Cardiac fibroblast (primary cell): ENCODE data around the gene SLC6A15.

Source experiments
- DNase-seq, 2 donors: peaks; one replicate each; pipeline versions ENCODE4 v3.0.0 to v3.0.0-alpha.2; 2010; ENCODE audit warnings: low read depth in 2 of 2
- H3K4me3 ChIP-seq, 2 donors: replicated peaks in 1 of 2; 1 replicate in 1 of 2; 2 replicates in 1 of 2; pipeline ENCODE4 v1.5.1; 2011; ENCODE audit warnings: low read depth in 2 of 2, low read length in 2 of 2, mild to moderate bottlenecking in 2 of 2, moderate library complexity in 1 of 2
- TF ChIP-seq, protein P1 (sequence below): IDR thresholded peaks from one replicate; pipeline ENCODE4 v1.5.1; 2011; ENCODE audit warnings: low read depth, mild to moderate bottlenecking, low read length, inconsistent platforms

The SLC6A15 gene

GRCh38 chr12:84911271-84912197 is 1.1 kb downstream of the SLC6A15 start:
- TF ChIP-seq, protein P1, sequence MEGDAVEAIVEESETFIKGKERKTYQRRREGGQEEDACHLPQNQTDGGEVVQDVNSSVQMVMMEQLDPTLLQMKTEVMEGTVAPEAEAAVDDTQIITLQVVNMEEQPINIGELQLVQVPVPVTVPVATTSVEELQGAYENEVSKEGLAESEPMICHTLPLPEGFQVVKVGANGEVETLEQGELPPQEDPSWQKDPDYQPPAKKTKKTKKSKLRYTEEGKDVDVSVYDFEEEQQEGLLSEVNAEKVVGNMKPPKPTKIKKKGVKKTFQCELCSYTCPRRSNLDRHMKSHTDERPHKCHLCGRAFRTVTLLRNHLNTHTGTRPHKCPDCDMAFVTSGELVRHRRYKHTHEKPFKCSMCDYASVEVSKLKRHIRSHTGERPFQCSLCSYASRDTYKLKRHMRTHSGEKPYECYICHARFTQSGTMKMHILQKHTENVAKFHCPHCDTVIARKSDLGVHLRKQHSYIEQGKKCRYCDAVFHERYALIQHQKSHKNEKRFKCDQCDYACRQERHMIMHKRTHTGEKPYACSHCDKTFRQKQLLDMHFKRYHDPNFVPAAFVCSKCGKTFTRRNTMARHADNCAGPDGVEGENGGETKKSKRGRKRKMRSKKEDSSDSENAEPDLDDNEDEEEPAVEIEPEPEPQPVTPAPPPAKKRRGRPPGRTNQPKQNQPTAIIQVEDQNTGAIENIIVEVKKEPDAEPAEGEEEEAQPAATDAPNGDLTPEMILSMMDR = no peak
- peak; percentile 76 to 88 for DNase-seq
- peak overlapping the region; percentile 59 to 74 for H3K4me3 ChIP-seq

DNA sequence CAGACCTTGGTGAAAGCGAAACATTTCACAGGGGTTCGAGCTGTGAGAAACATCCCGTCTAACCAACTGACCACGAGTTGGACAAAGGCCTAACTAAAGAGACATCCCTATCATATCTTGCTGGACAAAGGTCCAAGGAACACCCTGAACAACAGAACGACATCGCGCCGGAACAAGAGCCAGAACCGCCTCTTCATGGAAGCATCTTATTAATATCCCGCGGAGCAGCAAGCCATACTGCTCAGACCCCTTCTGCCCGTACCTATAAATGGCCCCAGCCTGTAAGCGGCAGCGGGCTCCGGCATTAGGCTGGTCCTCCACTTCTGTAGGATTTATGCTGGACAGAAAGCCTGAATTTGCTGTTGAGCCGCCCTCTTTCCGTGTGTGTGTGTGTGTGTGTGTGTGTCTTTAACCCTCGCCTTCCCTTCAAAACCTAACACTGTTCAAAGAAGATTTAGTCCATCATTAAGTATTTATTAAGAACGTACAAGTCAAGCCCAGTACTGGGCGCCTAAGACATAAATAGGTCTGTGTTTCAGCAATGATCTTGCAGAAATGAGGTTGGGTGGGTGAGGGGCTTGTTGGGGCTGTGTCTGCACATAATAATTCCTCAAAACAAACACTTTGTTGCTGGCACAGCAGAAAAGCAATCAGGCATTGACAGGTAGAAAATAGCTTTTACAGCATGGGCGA is 1.9 kb downstream of the SLC6A15 start:
- TF ChIP-seq, protein P1 = no peak
- H3K4me3 ChIP-seq = peak overlapping the region; percentile 59 to 74
- peak; percentile 36 to 47 for DNase-seq

DNA sequence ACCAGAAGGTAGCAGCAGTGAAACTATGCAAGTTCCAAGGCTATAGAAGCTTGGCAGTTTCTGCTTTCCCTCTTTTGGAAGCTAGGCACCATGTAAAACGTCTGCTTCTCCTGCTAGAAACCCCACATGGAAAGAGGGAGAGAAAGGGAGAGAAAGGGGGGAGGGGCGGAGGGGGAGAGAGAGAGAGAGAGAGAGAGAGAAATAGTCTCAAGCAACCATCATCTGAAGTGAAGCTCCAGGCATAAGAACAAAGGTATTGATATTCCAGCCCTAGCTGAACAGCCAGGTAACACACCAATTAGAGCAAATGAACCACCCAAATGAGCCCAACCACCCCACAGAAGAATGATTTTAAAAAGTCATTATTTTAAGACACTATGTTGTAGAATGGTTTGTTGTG is 8.5 kb downstream of the SLC6A15 start:
- no peak overlapping the region for H3K4me3 ChIP-seq
- TF ChIP-seq, protein P1 = no peak
- DNase-seq = no peak

DNA sequence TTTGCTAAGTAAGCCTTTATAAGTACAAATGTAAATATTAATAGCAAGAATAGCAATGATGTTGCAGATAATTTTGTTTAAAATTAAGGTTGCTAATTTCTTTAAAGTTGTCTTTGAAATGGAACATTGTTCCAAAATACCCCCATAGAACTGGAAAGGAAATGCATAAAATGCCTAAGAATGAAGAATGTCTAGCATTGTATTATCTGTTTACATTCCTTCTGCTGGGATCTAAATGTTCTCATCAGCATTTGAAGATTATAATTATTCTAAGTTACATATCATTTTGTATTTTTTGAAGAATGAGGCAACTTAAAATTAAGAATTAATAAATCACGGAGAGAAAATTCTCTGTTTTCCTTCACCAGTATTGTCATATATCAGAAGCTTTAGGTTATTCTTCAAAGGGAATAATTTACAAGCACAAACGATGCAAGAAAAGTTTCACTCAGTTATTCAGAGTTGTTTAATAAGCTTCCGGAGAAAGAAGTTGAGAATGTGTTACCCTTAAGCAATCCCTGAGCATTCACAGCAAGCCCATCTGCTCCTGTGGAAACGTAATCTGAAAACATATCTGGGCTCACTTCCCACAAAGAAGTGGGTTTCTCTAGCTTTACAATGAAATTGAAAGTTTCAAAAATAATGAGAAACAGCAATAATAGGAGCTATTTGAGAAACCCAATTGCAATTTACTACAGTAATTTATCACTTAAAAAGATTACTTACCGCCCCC is 21.3 kb downstream of the SLC6A15 start:
- no peak overlapping the region for H3K4me3 ChIP-seq
- TF ChIP-seq, protein P1 = no peak
- peak; percentile 3 to 45 for DNase-seq

GRCh38 chr12:84889818-84890217 is 22.8 kb downstream of the SLC6A15 start:
- no peak for DNase-seq
- H3K4me3 ChIP-seq = no peak overlapping the region
- TF ChIP-seq, protein P1 = no peak

GRCh38 chr12:84888861-84889260 is 23.7 kb downstream of the SLC6A15 start:
- DNase-seq = no peak
- TF ChIP-seq, protein P1 = no peak

More at GRCh38 chr12:84888861-84889260, 23.7 kb downstream of the SLC6A15 start:
- no peak overlapping the region for H3K4me3 ChIP-seq
